K562 (cell line): Measurements from ENCODE around the gene NEURL1B. TPM values are rescaled to one million over a fixed set of nuclear protein-coding genes. Genes with fewer than 3 reads are reported as not detected.

Experiments used
- AFF4 ChIP-seq: sonication (generic); formaldehyde crosslinking; IDR thresholded peaks from 2 replicates; pipeline ENCODE4 v1.8.0; 2023; ENCODE audit warnings: mild to moderate bottlenecking, missing genetic modification reagents
- CTBP1 ChIP-seq: fragments of 450-650 bp; IDR thresholded peaks from 2 replicates; pipeline ENCODE4 v1.6.1; 2016; ENCODE audit warnings: borderline replicate concordance
- DEAF1 ChIP-seq: fragments of 450-650 bp; formaldehyde crosslinking; IDR thresholded peaks from 2 replicates; pipeline ENCODE4 v1.4.0; 2020; ENCODE audit warnings: mild to moderate bottlenecking, moderate library complexity
- DIDO1 ChIP-seq: fragments of 450-650 bp; IDR thresholded peaks from 2 replicates; pipeline ENCODE4 v1.6.1; 2016; ENCODE audit warnings: low read depth, missing biosample characterization, missing genetic modification characterization
- ELF2 ChIP-seq: fragments of 250-450 bp; sonication (Bioruptor Pico); IDR thresholded peaks from 2 replicates; pipeline ENCODE4 v1.5.0; 2021; ENCODE audit warnings: mild to moderate bottlenecking
- FOXK2 ChIP-seq, 2 experiments: fragments of 450-650 bp; IDR thresholded peaks in 1 of 2; conservative IDR thresholded peaks in 1 of 2; 2 replicates each; pipeline ENCODE4 v1.6.1; 2016; ENCODE audit warnings: low read depth in 2 of 2, mild to moderate bottlenecking in 1 of 2
- IRF2 ChIP-seq: sonication (generic); formaldehyde crosslinking; IDR thresholded peaks from 2 replicates; pipeline ENCODE4 v1.8.1; 2022; ENCODE audit warnings: mild to moderate bottlenecking, missing genetic modification reagents
- L3MBTL2 ChIP-seq: fragments of 450-650 bp; IDR thresholded peaks from 2 replicates; pipeline ENCODE4 v1.6.1; 2016; ENCODE audit warnings: mild to moderate bottlenecking, moderate library complexity
- MEIS2 ChIP-seq: fragments of 450-650 bp; IDR thresholded peaks from 2 replicates; pipeline ENCODE4 v1.6.1; 2014; ENCODE audit warnings: mild to moderate bottlenecking; ENCODE audit not compliant: partially characterized antibody
- NCOA6 ChIP-seq: fragments of 450-650 bp; IDR thresholded peaks from 2 replicates; pipeline ENCODE4 v1.6.1; 2017; ENCODE audit warnings: mild to moderate bottlenecking
- RAD21 ChIP-seq, 2 experiments: fragments of 250-450 bp in 1 of 2; fragments of 450-650 bp in 1 of 2; sonication (Bioruptor Pico) in 1 of 2; formaldehyde crosslinking in 1 of 2; IDR thresholded peaks in 1 of 2; conservative IDR thresholded peaks in 1 of 2; 2 replicates each; pipeline versions ENCODE4 v1.4.0 to v1.8.0; 2020 to 2022; ENCODE audit warnings: mild to moderate bottlenecking in 2 of 2, moderate library complexity in 1 of 2
- RFX7 ChIP-seq: fragments of 250-450 bp; sonication (Bioruptor Pico); IDR thresholded peaks from 2 replicates; pipeline ENCODE4 v1.5.1; 2021; ENCODE audit warnings: mild to moderate bottlenecking
- SMC3 ChIP-seq: conservative IDR thresholded peaks from 2 replicates; pipeline ENCODE4 v1.6.1; 2011; ENCODE audit warnings: low read depth, low read length, improper control_type of control experiment; ENCODE audit not compliant: insufficient read depth
- SPI1 ChIP-seq: IDR thresholded peaks from 2 replicates; pipeline ENCODE4 v1.6.1; 2011; ENCODE audit warnings: low read depth, low read length, control low read depth, borderline replicate concordance
- SRF ChIP-seq, 2 experiments: fragments of 250-450, 450-650 bp in 1 of 2; sonication (Bioruptor Pico) in 1 of 2; sonication (generic) in 1 of 2; formaldehyde crosslinking; IDR thresholded peaks; 2 replicates each; pipeline versions ENCODE4 v1.5.0 to v1.5.1; 2020 to 2022; ENCODE audit warnings: mild to moderate bottlenecking in 1 of 2, missing genetic modification reagents in 1 of 2
- STAT5B ChIP-seq: fragments of 250-450 bp; sonication (Bioruptor Pico); IDR thresholded peaks from 2 replicates; pipeline ENCODE4 v1.8.0; 2021; ENCODE audit warnings: mild to moderate bottlenecking, inconsistent platforms
- TCF7 ChIP-seq: sonication (generic); IDR thresholded peaks from 2 replicates; pipeline ENCODE4 v1.6.1; 2016; ENCODE audit warnings: antibody characterized with exemption, borderline replicate concordance
- TFAP4 ChIP-seq: sonication (generic); formaldehyde crosslinking; IDR thresholded peaks from 2 replicates; pipeline ENCODE4 v1.8.0; 2022; ENCODE audit warnings: missing genetic modification reagents, mild to moderate bottlenecking, moderate library complexity, borderline replicate concordance
- ZC3H4 ChIP-seq: sonication (generic); formaldehyde crosslinking; IDR thresholded peaks from 2 replicates; pipeline ENCODE4 v1.9.0; 2021; ENCODE audit warnings: missing genetic modification reagents, borderline replicate concordance
- ZFP36 ChIP-seq: fragments of 150-350 bp; IDR thresholded peaks from 2 replicates; pipeline ENCODE4 v1.6.1; 2018; ENCODE audit warnings: low read length, low read depth; ENCODE audit not compliant: partially characterized antibody
- ZNF263 ChIP-seq: sonication (generic); formaldehyde crosslinking; IDR thresholded peaks from 2 replicates; pipeline ENCODE4 v1.8.0; 2022; ENCODE audit warnings: mild to moderate bottlenecking, missing genetic modification reagents, borderline replicate concordance
- polyA plus RNA-seq, 8 experiments: library from polyadenylated mRNA; depleted of rRNA in 4 of 8; stranded (reverse) in 5 of 8; unstranded in 3 of 8; fragments of >200 nt; fragmentation: Nextera tagmentation in 2 of 8; fragmentation: Illumina TruSeq in 1 of 8; extraction: Ambion mirVana in 2 of 8; extraction: Trizol in 1 of 8; gene quantifications; 2 replicates each; pipeline versions ENCODE4 v1.2.1 to v1.2.3, GENCODE V29; 2011 to 2014; ENCODE audit warnings: inconsistent platforms in 1 of 8, missing spikeins in 1 of 8
- total RNA-seq, 7 experiments: library from RNA; depleted of rRNA in 6 of 7; stranded (reverse); fragments of >200 nt in 6 of 7; fragmentation: Illumina TruSeq in 2 of 7; extraction: Trizol in 2 of 7; gene quantifications; 2 replicates each; pipeline versions ENCODE4 v1.2.1 to v1.2.3, GENCODE V29; 2011 to 2021; ENCODE audit warnings: low replicate concordance in 1 of 7

Gene NEURL1B
- total and polyA plus RNA-seq, 9 of the 15 experiments (the other 6 are each of a cell fraction or from before 2014, with no cell fraction given) = 0.04 TPM; not detected in 8

DNA sequence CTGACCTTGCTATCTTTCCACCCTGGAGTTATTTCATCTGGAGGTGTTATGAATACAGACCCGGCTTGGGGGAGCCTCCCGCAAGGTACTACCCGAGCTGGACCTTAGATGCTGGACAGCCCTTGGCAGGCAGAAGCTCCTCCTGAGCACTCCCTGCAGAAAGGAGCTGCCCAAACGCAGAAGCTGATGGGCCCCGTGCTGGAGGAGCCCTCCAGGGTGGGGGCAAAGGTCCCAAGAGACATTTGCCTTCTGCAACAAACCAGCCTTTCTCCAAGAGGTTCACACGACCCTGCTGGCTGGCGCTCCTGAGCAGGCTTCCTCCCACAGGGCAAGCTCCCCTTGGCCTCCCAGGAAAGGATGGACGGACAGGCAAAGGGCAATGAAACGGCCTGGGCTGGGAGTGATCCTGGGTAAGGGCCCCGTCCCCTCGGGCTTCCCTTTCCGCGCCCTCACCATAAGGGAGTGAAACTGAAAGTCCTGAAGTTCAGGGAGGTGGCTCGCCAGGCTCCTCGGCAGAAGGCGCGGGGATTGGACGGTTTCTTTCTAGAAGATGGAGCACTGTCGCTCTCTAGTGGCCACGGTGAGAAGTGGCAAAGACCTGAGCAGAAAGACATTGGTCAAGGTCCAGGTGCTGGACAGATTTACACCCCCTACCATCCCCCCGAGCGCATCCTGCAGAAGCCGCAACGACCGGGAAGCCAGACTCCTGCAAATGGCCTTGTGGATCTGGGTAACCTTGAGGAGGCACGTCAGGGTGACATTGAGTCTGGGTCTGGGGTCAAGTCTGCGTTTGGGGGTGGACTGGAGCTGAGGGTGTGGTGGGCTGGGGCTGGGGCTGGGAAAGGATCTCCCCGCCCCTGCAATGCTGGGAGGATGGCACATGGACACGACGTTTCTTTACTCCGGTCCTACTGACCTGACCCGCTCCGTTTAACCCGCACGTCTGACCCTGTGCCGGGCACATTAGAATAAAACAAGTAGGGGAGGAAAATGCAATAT lies 56.4 kb downstream of the NEURL1B start (continued):
- TF ChIP-seq DIDO1 (tag) (no peak), ZC3H4 (CRISPR knock-in tag) (no peak), IRF2 (CRISPR knock-in tag) (no peak), ZFP36 (peak; percentile 10), CTBP1 (peak; percentile 53; the same call in 1 of the 2 replicates), L3MBTL2 (0 out of 2 replicates have a peak, but pooled peaks have one; percentile 22), STAT5B (no peak), ZNF263 (CRISPR knock-in tag) (peak; percentile 76), ELF2 (CRISPR knock-in tag) (no peak), SRF (CRISPR knock-in tag; IDR thresholded peaks at IDR 0.05) (peak in 1 of 2 experiments; percentile 32; a peak in 1 of 4 replicates), SPI1 (no peak), SMC3 (peak; percentile 92), RFX7 (CRISPR knock-in tag) (no peak), FOXK2 (conservative IDR thresholded peaks at IDR 0.05 in 1 of 2, IDR thresholded peaks at IDR 0.05 in 1 of 2; ENCODE audit: low read depth in 2 of 2) (no peak), TFAP4 (peak; percentile 54; the same call in 1 of the 2 replicates), MEIS2 (peak; percentile 85), TCF7 (no peak), AFF4 (no peak), RAD21 (CRISPR knock-in tag; conservative IDR thresholded peaks at IDR 0.05 in 1 of 2, IDR thresholded peaks at IDR 0.05 in 1 of 2) (peak; percentile 91 to 94), DEAF1 (CRISPR knock-in tag) (peak; percentile 78), NCOA6 (peak; percentile 63; the same call in 1 of the 2 replicates)
